Smooth muscle cell (in vitro differentiated cells): Measurements from ENCODE around the gene PDE4D. TPM values are rescaled to one million over a fixed set of nuclear protein-coding genes. Genes with fewer than 3 reads are reported as not detected.

Experiments
- DNase-seq: peaks from one replicate; lab custom pipeline; 2025; ENCODE audit not compliant: unreplicated experiment; lab: John Stamatoyannopoulos, UW
- H2AFZ ChIP-seq: fragments of 200-600 bp; sonication (generic); 2 replicates; pipeline ENCODE4 v1.6.0; 2016; ENCODE audit warnings: antibody characterized with exemption, low read depth, mild to moderate bottlenecking
- H3F3A ChIP-seq: fragments of 200-600 bp; sonication (generic); 2 replicates; pipeline ENCODE4 v1.6.0; 2017; ENCODE audit warnings: antibody characterized with exemption, low read depth
- H3K27ac ChIP-seq: fragments of 200-600 bp; sonication (generic); 2 replicates; pipeline ENCODE4 v1.5.1; 2016; ENCODE audit warnings: low read depth, mild to moderate bottlenecking
- H3K27me3 ChIP-seq: fragments of 200-600 bp; sonication (generic); 2 replicates; pipeline ENCODE4 v1.6.1; 2016; ENCODE audit warnings: low read depth, mild to moderate bottlenecking
- H3K36me3 ChIP-seq: fragments of 200-600 bp; sonication (generic); 2 replicates; pipeline ENCODE4 v1.5.1; 2016; ENCODE audit warnings: low read depth
- H3K4me1 ChIP-seq: fragments of 200-600 bp; sonication (generic); 2 replicates; pipeline ENCODE4 v1.5.1; 2016; ENCODE audit warnings: low read depth
- H3K4me2 ChIP-seq: fragments of 200-600 bp; sonication (generic); 2 replicates; pipeline ENCODE4 v1.6.0; 2016; ENCODE audit warnings: mild to moderate bottlenecking
- H3K4me3 ChIP-seq: fragments of 200-600 bp; sonication (generic); 2 replicates; pipeline ENCODE4 v1.5.1; 2016; ENCODE audit warnings: mild to moderate bottlenecking
- H3K79me2 ChIP-seq: fragments of 200-600 bp; sonication (generic); 2 replicates; pipeline ENCODE4 v1.6.0; 2016; ENCODE audit warnings: low read depth, mild to moderate bottlenecking
- H3K9ac ChIP-seq: fragments of 200-600 bp; sonication (generic); 2 replicates; pipeline ENCODE4 v1.6.0; 2016; ENCODE audit warnings: low read depth
- H3K9me3 ChIP-seq: fragments of 200-600 bp; sonication (generic); replicated peaks from 2 replicates; pipeline ENCODE4 v1.5.1; 2016; ENCODE audit warnings: low read depth
- H4K20me1 ChIP-seq: fragments of 200-600 bp; sonication (generic); 2 replicates; pipeline ENCODE4 v1.6.0; 2016; ENCODE audit warnings: low read depth
- CTCF ChIP-seq: fragments of 200-600 bp; sonication (generic); IDR thresholded peaks from 2 replicates; pipeline ENCODE4 v1.5.1; 2017; ENCODE audit warnings: borderline replicate concordance, mild to moderate bottlenecking, antibody characterized with exemption; ENCODE audit not compliant: insufficient read depth, poor library complexity, severe bottlenecking
- WGBS: methylation state at CpG from one replicate; pipeline ENCODE4 v1.1.7; 2016; ENCODE audit warnings: low lambda C conversion rate; 5-methylcytosine and 5-hydroxymethylcytosine counted together
- polyA plus RNA-seq: library from polyadenylated mRNA; unstranded; fragments of >200 nt; fragmentation: Nextera tagmentation; extraction: Ambion mirVana; gene quantifications from 2 replicates; pipeline ENCODE4 v1.2.1, GENCODE V29; 2016
- total RNA-seq: library from RNA; depleted of rRNA; stranded (reverse); fragments of >200 nt; gene quantifications from 2 replicates; pipeline ENCODE4 v1.2.3, GENCODE V29; 2014

PDE4D gene
- total and polyA plus RNA-seq, 2 experiments from 2014 or later = 16.4 to 61.0 TPM

GRCh38 chr5:59458321-59458720 is 435.2 kb downstream of the PDE4D start:
- H3K4me3 ChIP-seq = no peak overlapping the region
- H3K27me3 ChIP-seq = peaks cover 16% of the 10 kb centered on the region
- no peak overlapping the region for H2AFZ ChIP-seq
- H3K4me2 ChIP-seq = no peak overlapping the region
- H3K4me1 ChIP-seq = no peaks in the 10 kb centered on the region
- DNase-seq = no peak
- no peak overlapping the region for H3K9ac ChIP-seq
- H3K27ac ChIP-seq = no peak overlapping the region
- no peak for TF ChIP-seq CTCF
- no peaks in the 10 kb centered on the region for H3F3A ChIP-seq
- H3K9me3 ChIP-seq = no peaks in the 10 kb centered on the region
- H3K79me2 ChIP-seq = no peaks in the 10 kb centered on the region
- H3K36me3 ChIP-seq = no peaks in the 10 kb centered on the region
- peaks cover 20% of the 10 kb centered on the region for H4K20me1 ChIP-seq
- 92% methylated on average over 4 of the region's 4 CpGs for WGBS

- H3K9me3 ChIP-seq = no peaks in the 10 kb centered on the region
- peak; percentile 7 for TF ChIP-seq CTCF
- H2AFZ ChIP-seq = no peak overlapping the region
- H3K79me2 ChIP-seq = no peaks in the 10 kb centered on the region
- 94% methylated on average over 3 of the region's 3 CpGs for WGBS
- H3K4me2 ChIP-seq = no peak overlapping the region
- H3K4me3 ChIP-seq = no peak overlapping the region
- DNase-seq = no peak
- no peaks in the 10 kb centered on the region for H3K27me3 ChIP-seq
- no peaks in the 10 kb centered on the region for H3K4me1 ChIP-seq
- H3K27ac ChIP-seq = no peak overlapping the region
- H3F3A ChIP-seq = no peaks in the 10 kb centered on the region
- no peak overlapping the region for H3K9ac ChIP-seq
- no peaks in the 10 kb centered on the region for H3K36me3 ChIP-seq
- H4K20me1 ChIP-seq = peaks cover 30% of the 10 kb centered on the region
These were observed 443.5 kb downstream of the PDE4D start for GRCh38 chr5:59449905-59450644.

- H3K4me1 ChIP-seq = no peaks in the 10 kb centered on the region
- H3K9me3 ChIP-seq = no peaks in the 10 kb centered on the region
- no peak overlapping the region for H3K4me3 ChIP-seq
- 96% methylated on average over 2 of the region's 2 CpGs for WGBS
- no peaks in the 10 kb centered on the region for H3F3A ChIP-seq
- no peak overlapping the region for H3K9ac ChIP-seq
- H2AFZ ChIP-seq = no peak overlapping the region
- TF ChIP-seq CTCF = no peak
- no peaks in the 10 kb centered on the region for H3K27me3 ChIP-seq
- DNase-seq = no peak
- H3K79me2 ChIP-seq = no peaks in the 10 kb centered on the region
- H4K20me1 ChIP-seq = peaks cover 22% of the 10 kb centered on the region
- H3K27ac ChIP-seq = no peak overlapping the region
- no peaks in the 10 kb centered on the region for H3K36me3 ChIP-seq
- no peak overlapping the region for H3K4me2 ChIP-seq
These were observed 447.2 kb downstream of the PDE4D start for GRCh38 chr5:59446356-59446755.

GRCh38 chr5:59445741-59446140 is 447.8 kb downstream of the PDE4D start:
- Histone ChIP-seq H3K9ac (no peak overlapping the region), H3K27me3 (no peaks in the 10 kb centered on the region), H3K4me3 (no peak overlapping the region), H3K4me2 (no peak overlapping the region), H3K79me2 (no peaks in the 10 kb centered on the region), H3F3A (no peaks in the 10 kb centered on the region), H3K4me1 (no peaks in the 10 kb centered on the region), H3K27ac (no peak overlapping the region), H3K9me3 (no peaks in the 10 kb centered on the region), H2AFZ (no peak overlapping the region), H3K36me3 (no peaks in the 10 kb centered on the region), H4K20me1 (peaks cover 26% of the 10 kb centered on the region)
- no peak for TF ChIP-seq CTCF
- no peak for DNase-seq
- 97% methylated on average over 1 of the region's 1 CpG for WGBS
